ENCODE results near the gene ATF2. TPM values are rescaled to one million over a fixed set of nuclear protein-coding genes. Genes with fewer than 3 reads are reported as not detected.
"Not testable (repeated sequence)": the region's sequence is repeated elsewhere in the genome, so short reads cannot be mapped to it uniquely, and the experiment has no call there.

ATF2 gene
- polyA plus RNA-seq, 3 donors, result 63.9 to 66.9 (median 66.3) TPM

DNA sequence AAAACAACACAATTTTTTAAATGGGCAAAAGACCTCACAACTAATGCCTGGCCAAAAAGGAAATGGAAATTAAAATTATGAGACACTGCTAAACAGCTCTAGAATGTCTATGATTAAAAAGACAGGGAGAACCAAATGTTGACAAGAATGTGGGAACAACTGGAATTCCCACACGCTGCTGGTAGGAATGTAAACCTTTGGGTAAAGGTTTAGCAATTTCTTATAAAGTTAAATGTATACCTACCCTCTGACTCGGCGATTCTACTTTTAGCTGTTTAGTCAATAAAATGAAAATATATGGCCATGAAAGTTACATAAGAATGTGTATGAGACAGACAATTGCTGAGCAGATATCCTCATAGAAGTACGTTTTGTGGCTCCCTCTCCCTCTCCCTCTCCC, 60.9 kb downstream of the ATF2 start:
- no peak for DNase-seq (ENCODE audit: low read depth in 3 of 3, low spot score in 2 of 3)

DNA sequence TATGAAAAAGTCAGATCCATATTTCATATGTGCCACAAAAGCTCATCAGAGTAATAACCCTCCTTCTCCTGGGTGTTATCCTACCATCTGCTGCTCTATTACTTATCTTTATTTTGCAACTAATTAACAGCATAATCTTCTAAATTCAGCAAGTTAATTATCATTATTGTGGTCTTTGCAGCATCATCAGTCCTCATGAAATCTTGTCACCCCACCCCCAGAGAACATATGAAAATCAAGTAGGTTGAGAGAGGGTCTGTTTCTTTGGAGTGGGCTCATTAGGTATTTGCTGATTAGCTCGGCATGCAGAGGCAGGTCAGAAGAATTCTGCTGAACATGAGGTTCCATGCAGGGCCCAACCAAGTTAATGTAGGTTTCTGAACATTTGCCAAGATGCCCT, 64.8 kb downstream of the ATF2 start:
- DNase-seq (ENCODE audit: low read depth in 3 of 3, low spot score in 2 of 3), result no peak

DNA sequence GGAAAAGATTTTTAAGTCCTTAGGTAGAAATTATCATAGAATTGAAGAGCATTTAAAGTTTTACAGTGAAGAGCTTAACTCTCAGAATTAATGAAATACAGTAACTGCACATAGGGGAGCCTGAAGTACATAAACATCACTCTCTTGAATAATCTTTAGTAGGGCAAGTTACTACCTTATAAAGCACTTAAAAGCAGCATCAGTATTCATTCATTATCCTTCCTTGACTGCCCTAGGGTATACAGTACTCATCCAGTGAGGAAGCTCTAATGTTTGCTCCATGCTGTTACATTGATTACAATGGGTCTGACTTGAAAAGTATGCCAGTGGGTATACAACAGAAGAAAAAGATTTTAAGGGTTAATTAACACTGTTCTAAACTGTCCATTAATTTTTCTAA, 66.5 kb downstream of the ATF2 start:
- no peak for DNase-seq (ENCODE audit: low read depth in 3 of 3, low spot score in 2 of 3)

DNA sequence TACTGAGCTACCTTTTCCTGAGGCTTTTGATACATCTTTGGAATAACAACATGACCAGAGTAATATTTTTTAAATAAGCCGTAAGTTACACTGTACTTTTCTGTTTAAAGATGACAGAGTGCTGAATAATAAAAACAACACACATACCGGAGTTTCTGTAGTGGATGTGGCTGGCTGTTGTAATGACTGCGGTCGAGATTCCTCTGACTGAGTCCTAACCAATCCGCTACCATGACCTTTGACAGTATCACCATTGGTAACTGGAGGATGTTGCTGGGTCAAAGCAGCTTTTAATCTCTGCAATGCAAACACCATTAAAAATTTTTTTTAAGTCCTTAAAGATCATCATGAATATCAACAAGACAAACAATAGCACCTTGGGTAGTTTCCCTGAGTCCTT, 70.7 kb downstream of the ATF2 start:
- DNase-seq (ENCODE audit: low read depth in 3 of 3, low spot score in 2 of 3), result no peak

- not testable (repeated sequence) for DNase-seq (ENCODE audit: low read depth in 3 of 3, low spot score in 2 of 3)
These were observed 83.9 kb downstream of the ATF2 start for GRCh38 chr2:175084117-175084516.

GRCh38 chr2:175080479-175080878, 87.5 kb downstream of the ATF2 start:
- DNase-seq (ENCODE audit: low read depth in 3 of 3, low spot score in 2 of 3), result no peak

GRCh38 chr2:175076272-175076671, 91.7 kb downstream of the ATF2 start:
- DNase-seq (ENCODE audit: low read depth in 3 of 3, low spot score in 2 of 3), result no peak

DNA sequence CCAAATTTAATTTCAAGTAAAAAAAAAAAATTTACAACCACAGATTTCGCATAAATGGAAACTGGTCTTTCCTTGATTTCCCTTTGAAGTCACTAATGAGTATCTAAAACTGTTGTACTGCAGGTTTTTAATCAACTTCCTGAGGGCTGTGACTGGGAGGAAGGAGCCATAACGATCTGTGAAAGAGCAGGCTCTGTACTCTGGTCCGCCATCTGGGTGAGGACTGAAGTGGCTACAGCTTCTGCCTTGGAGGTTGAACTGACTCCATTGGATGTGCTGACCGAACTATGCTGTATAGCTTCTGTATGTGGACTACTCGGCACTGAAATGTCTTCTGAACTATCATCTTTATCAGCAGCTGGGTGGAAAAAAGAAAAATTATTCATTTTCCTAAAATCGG, 93.5 kb downstream of the ATF2 start:
- no peak for DNase-seq (ENCODE audit: low read depth in 3 of 3, low spot score in 2 of 3)

GRCh38 chr2:175068534-175068933, 99.5 kb downstream of the ATF2 start:
- no peak for DNase-seq (ENCODE audit: low read depth in 3 of 3, low spot score in 2 of 3)

DNA sequence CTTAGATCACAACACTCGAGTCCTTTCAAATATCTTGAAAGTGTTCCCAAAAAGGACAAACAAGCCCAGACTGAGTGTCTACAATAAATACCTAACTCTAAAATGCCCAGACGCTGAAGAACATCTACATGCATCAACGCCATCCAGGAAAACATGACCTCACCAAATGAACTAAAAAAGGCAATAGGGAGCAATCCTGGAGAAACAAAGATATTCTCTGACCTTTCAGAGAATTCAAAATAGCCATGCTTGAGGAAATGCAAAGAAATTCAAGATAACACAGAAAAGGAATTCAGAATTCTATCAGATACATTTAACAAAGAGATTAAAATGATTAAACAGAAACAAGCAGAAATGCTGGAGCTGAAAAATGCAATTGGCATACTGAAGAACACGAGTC, 101.6 kb downstream of the ATF2 start:
- no peak for DNase-seq (ENCODE audit: low read depth in 3 of 3, low spot score in 2 of 3)

DNA sequence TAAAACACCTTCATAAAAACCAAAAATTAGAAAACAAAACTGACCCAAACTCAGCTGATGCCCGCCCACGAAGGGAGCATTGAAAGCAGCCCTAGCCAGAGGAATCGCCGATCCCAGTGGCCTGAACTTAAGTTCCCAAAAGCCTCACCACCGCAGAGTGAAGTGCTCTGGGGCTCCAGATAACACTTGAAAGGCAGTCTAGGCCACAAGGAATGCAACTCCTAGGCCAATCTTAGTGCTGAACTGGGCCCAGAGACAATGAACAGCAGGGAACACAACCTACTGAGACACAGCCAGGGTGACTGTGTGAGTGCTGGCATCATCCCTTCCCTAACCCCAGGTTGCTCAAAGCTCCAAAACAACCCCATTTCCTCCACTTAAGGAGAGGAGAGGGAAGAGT, 103.2 kb downstream of the ATF2 start:
- no peak for DNase-seq (ENCODE audit: low read depth in 3 of 3, low spot score in 2 of 3)

DNA sequence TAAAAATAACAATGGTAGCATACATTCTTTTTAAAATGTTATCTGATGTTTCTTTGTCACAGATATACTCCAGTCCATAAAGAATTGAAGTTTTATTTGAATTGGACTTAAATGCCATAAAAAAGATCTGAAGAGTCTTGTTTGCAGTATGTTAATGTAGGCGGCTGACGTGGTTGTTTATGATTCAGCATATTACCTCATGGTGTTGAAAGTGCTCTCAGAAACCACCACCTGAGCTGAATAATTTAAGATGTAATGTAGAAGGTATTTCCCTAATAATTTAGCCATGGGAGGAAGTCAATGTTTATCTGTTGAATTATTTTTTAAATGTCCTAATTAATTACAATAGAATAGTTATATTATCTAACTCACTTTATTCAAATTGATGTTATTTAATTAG, 104.3 kb downstream of the ATF2 start:
- no peak for DNase-seq (ENCODE audit: low read depth in 3 of 3, low spot score in 2 of 3)

- no peak for DNase-seq (ENCODE audit: low read depth in 3 of 3, low spot score in 2 of 3)
These were observed 105.0 kb downstream of the ATF2 start for GRCh38 chr2:175062787-175063585.

DNA sequence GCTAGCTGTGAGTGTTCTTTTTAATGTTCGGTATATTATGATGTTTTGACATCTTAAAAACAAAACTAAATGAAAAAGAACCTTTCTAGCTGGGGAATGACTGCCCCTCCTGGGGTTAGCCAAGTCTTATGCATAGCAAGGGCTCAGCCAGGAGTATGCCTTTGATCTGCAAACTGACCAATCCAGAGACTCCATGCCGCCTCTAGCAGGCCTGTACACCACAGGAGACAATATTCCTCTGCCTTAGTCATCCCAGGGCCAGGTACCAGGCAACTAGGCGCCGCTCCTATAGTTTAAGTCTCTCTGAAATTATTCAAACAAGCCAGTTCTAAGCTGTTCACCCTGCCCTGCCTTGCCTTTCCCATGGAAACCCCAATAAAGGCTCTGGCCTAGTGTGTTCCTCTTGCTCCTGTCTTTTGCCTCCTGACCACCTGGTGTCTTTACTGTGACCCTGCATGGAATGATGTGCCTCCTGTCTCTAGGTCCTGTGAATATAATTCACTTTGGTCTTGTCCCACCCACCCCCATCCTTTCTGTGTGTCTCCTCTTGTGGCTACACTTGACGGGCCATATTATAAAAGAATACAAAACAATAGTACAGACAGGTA, 110.8 kb downstream of the ATF2 start:
- DNase-seq (ENCODE audit: low read depth in 3 of 3, low spot score in 2 of 3), result no peak

- DNase-seq (ENCODE audit: low read depth in 3 of 3, low spot score in 2 of 3), result no peak
These were observed 112.0 kb downstream of the ATF2 start for GRCh38 chr2:175055993-175056392.

DNA sequence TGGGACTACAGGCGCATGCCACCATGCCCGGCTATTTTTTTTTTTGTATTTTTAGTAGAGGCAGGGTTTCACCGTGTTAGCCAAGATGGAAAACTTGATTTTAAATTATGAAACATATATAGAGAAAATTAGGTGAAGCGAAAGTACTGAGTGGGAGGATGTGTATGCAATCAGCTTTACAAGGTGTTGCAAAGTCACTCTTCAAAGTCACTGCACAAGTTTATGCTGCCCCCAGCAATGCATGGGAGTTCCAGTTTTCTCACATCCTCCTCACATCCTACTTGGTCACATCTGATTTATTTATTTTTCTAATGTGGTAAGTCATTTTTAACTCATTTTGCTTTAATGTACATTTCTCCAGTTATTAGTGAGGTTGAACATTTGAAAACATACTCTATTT, 113.7 kb downstream of the ATF2 start:
- no peak for DNase-seq (ENCODE audit: low read depth in 3 of 3, low spot score in 2 of 3)

DNA sequence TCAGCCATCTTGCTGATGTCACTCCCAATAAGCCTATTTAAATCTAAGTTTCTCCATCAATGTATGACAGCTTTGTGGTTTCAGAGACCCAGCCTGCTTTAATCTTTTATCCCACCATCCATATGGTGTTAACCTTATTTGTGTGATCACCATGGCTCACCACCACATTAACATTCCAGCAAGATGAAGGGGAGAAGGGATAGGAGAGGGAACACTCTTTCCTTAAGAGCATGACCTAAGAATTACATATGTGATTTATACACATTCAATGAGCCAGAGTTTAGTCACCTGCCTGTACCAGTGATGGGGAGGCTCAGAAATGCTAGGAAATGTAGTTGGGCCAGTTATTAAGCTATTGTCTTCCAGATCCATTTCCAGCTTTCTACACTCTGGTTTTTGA, 118.3 kb downstream of the ATF2 start:
- no peak for DNase-seq (ENCODE audit: low read depth in 3 of 3, low spot score in 2 of 3)

GRCh38 chr2:175048275-175048674, 119.7 kb downstream of the ATF2 start:
- DNase-seq (ENCODE audit: low read depth in 3 of 3, low spot score in 2 of 3), result no peak

- DNase-seq (ENCODE audit: low read depth in 3 of 3, low spot score in 2 of 3), result no peak
These were observed 128.5 kb downstream of the ATF2 start for GRCh38 chr2:175039490-175039889.

- no peak for DNase-seq (ENCODE audit: low read depth in 3 of 3, low spot score in 2 of 3)
These were observed 129.0 kb downstream of the ATF2 start for GRCh38 chr2:175039031-175039430.

GRCh38 chr2:175037941-175038340, 130.1 kb downstream of the ATF2 start:
- DNase-seq (ENCODE audit: low read depth in 3 of 3, low spot score in 2 of 3), result no peak

DNA sequence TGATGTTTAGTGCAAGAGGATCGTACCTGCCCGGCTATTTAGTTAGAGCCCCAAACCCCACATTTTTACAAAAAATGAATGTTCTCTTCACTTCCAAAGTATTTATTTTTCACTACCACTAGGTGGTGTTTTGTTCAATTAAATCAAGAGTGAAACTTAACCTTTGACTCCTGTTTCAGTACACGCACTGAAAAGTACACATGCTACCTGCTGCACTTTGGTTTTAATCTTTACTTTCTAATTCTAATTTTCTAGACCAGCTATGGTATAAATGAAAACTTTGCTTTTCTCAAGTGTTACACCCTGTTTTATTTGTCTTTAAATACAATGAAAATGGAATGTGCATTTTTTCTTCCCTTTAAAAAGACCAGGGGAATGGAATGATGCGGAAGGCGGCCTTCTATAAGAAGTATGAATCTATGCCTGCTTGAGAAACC, 131.4 kb downstream of the ATF2 start:
- DNase-seq (ENCODE audit: low read depth in 3 of 3, low spot score in 2 of 3), result no peak

All from right renal cortex interstitium (tissue), 3 donors.